Measurements from ENCODE around the gene LRP6. TPM values are rescaled to one million over a fixed set of nuclear protein-coding genes. Genes with fewer than 3 reads are reported as not detected.

LRP6 gene
- total RNA-seq, 2 experiments from 2014 or later, result 1.4 to 1.6 TPM

DNA sequence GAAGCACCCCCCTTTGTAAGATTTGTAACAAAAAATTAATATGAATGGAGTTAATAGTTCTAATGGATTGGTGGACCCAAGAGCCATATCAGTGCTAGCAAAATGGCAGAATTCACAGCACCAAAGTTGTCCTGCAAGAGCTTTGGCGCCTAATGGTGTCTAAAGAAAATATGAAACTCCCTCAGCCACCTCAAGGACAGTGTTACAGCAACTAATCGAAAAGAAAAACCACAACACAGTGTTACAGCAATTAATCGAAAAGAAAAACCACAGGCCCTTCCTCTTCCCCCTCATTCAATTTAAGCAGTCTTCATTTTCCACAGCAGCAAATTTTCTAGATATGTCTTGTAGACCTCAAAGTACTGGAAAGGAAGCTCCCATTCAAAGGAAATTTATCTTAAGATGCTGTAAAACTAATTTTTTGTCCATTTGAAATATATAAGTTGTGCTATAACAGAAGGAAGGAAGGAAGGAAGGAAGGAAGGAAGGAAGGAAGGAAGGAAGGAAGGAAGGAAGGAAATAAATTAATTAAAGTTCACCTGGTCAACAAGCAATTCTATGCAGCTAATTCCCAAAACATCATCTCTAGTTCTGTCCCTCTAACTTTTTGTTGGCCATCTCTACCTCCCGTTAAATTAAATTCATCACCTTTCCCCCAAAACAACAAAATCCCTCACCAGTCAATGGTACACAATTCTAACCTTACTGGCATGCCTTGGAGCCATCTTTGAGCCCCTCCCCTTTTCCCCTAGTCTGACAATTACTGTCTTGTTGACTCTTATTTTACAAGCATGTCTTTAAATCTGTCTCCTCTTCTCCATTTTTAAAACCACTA is 17.4 kb downstream of the LRP6 start:
- Mint-ChIP-seq H3K36me3 (ENCODE audit: low read depth) (no peaks in the 10 kb centered on the region), H3K9me3 (peaks cover 2% of the 10 kb centered on the region), H3K4me1 (peaks cover 14% of the 10 kb centered on the region), H3K27ac (no peak overlapping the region), H3K27me3 (no peaks in the 10 kb centered on the region), H3K4me3 (no peak overlapping the region)
- POLR2A ChIA-PET, result no interaction called here
- CTCF ChIA-PET, result no interaction called here
- DNase-seq, result no peak

DNA sequence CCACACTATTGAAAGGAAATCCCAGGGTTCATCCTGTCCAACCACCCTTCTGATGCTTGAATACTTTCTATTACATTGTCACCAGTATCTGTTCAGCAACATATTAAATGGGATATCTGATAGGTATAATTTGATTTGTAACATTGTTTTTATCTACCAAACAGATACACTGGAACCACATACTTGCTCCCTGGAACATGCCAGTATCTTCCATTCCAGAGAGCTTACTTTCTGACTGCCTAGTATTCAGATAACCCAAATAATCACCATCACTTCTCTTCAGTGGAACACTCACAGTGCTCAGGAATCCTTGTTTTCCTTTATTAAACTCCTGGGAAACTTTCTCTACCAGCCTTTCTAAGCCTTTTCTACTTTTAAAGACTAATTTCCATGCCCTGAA is 19.3 kb downstream of the LRP6 start:
- Mint-ChIP-seq H3K4me1 (peaks cover 14% of the 10 kb centered on the region), H3K27me3 (no peaks in the 10 kb centered on the region), H3K9me3 (peaks cover 2% of the 10 kb centered on the region), H3K36me3 (ENCODE audit: low read depth) (no peaks in the 10 kb centered on the region), H3K27ac (no peak overlapping the region), H3K4me3 (no peak overlapping the region)
- CTCF ChIA-PET, result no interaction called here
- no peak for DNase-seq
- POLR2A ChIA-PET, result no interaction called here

DNA sequence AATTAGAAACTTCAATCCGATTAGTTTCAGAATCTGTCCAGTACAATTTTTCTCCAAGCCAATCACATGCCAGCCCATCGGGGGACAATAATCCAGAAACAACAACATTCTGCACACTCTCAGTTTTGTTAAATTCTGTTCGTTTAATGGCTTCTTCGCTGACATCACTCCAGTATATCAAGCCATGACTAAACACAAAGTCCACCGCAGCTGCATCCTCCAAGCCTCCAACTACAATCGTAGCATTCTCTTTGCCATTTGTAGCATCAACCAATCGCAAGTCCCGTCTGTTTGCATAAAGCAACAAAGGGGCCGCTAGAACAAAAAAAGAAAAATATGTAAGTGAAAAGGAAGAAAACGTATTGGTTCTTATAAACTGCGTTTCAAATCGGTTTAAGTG is 22.5 kb downstream of the LRP6 start:
- no peak for DNase-seq
- no peak overlapping the region for H3K27ac Mint-ChIP-seq
- H3K4me1 Mint-ChIP-seq, result peaks cover 6% of the 10 kb centered on the region
- POLR2A ChIA-PET, result no interaction called here
- no peaks in the 10 kb centered on the region for H3K9me3 Mint-ChIP-seq
- CTCF ChIA-PET, result no interaction called here
- H3K27me3 Mint-ChIP-seq, result no peaks in the 10 kb centered on the region
- H3K4me3 Mint-ChIP-seq, result no peak overlapping the region
- no peaks in the 10 kb centered on the region for H3K36me3 Mint-ChIP-seq (ENCODE audit: low read depth)

DNA sequence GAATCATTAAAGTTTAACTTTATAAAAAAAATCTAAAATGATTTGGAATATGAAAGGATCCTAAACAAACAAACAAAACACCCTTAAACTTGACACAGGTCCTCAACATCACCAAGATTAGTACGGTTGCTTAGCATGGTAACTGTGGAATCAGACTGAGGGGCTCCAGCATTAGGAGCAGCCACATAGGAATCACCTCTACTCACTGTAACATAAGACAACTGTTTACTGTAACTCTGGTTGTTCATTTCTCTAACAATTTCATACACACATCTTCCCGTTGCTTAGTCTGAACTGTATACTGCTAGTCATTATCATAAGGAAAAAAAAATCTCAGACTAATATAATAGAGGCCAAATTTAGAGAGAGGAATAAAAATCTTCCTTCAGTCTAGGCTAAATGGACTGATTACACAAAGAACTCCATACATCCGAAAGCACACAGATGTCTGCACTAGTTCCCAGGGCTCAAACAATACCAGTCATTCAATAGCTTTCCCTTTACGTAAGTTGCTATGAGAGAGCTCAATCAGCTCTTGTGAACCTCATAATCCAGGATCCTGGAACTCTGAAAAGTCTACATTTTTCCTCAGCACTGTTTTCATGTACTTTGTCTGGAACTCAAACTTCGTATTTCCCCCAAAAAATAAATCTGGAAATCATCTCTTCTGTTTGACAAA is 26.0 kb downstream of the LRP6 start:
- Mint-ChIP-seq H3K4me1 (no peaks in the 10 kb centered on the region), H3K9me3 (no peaks in the 10 kb centered on the region), H3K4me3 (no peak overlapping the region), H3K36me3 (ENCODE audit: low read depth) (no peaks in the 10 kb centered on the region), H3K27me3 (peaks cover 14% of the 10 kb centered on the region), H3K27ac (no peak overlapping the region)
- ChIA-PET POLR2A (no interaction called here), CTCF (no interaction called here)
- DNase-seq, result no peak

DNA sequence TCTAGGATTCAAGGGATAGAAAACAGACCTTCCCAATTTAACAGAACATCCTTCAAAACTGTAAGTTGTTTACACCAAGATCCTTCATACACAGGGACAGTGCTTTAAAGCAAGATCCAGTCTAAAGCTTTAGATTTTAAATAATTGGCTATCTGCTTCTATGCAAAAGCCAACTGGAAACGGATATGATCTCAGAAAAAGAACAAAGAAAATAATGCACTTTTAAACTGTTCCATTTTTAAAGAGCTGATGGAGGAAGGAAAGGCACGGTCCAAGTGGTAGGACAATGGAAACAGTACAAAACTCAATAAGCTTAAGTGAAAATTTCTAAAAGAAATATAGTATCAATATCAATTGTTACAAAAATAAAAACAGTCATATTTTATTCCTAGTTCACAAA is 27.7 kb downstream of the LRP6 start:
- no peaks in the 10 kb centered on the region for H3K4me1 Mint-ChIP-seq
- POLR2A ChIA-PET, result no interaction called here
- CTCF ChIA-PET, result no interaction called here
- H3K36me3 Mint-ChIP-seq (ENCODE audit: low read depth), result no peaks in the 10 kb centered on the region
- no peak overlapping the region for H3K4me3 Mint-ChIP-seq
- H3K27me3 Mint-ChIP-seq, result peaks cover 14% of the 10 kb centered on the region
- H3K9me3 Mint-ChIP-seq, result no peaks in the 10 kb centered on the region
- no peak for DNase-seq
- no peak overlapping the region for H3K27ac Mint-ChIP-seq

DNA sequence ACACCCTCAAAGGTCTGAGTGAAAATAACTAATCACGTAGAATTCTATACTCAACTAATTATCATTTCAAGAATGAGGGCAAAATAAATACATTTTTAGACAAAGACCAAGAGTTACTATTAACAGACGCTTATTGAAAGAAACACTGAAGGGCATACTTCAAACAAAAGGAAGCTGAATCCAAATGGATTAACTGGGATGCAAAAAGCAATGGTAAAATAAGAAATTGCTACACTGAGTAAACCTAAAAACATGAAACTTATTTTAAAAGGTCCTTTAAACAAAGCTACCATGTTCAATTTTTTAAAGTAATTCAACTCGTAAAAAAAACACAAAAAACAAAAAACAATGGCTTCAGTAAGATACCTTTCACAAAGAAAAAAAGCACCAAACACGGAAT is 28.2 kb downstream of the LRP6 start:
- ChIA-PET CTCF (no interaction called here), POLR2A (no interaction called here)
- H3K27me3 Mint-ChIP-seq, result peaks cover 14% of the 10 kb centered on the region
- no peak overlapping the region for H3K4me3 Mint-ChIP-seq
- no peaks in the 10 kb centered on the region for H3K36me3 Mint-ChIP-seq (ENCODE audit: low read depth)
- no peak overlapping the region for H3K27ac Mint-ChIP-seq
- H3K9me3 Mint-ChIP-seq, result no peaks in the 10 kb centered on the region
- no peaks in the 10 kb centered on the region for H3K4me1 Mint-ChIP-seq
- no peak for DNase-seq

DNA sequence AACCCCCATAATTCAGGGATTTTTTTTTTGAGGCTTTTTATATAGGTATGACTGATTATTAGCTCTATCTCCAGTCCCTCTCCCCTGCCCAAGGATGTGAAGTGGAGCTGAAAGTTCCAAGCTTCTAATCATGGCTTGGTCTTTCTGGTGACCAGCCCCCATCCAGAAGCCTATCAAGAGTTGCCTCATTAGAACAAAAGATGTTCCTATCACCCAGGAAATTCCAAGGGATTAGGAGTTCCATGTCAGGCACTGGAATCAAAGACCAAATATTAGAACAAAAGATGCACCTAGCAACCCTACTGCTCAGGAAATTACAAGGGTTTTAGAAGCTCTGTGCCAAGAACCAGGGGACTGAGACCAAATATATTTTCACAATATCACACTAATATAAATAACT is 29.9 kb downstream of the LRP6 start:
- ChIA-PET CTCF (no interaction called here), POLR2A (no interaction called here)
- Mint-ChIP-seq H3K4me3 (no peak overlapping the region), H3K27ac (no peak overlapping the region), H3K36me3 (ENCODE audit: low read depth) (no peaks in the 10 kb centered on the region), H3K27me3 (peaks cover 14% of the 10 kb centered on the region), H3K9me3 (no peaks in the 10 kb centered on the region), H3K4me1 (no peaks in the 10 kb centered on the region)
- DNase-seq, result no peak

DNA sequence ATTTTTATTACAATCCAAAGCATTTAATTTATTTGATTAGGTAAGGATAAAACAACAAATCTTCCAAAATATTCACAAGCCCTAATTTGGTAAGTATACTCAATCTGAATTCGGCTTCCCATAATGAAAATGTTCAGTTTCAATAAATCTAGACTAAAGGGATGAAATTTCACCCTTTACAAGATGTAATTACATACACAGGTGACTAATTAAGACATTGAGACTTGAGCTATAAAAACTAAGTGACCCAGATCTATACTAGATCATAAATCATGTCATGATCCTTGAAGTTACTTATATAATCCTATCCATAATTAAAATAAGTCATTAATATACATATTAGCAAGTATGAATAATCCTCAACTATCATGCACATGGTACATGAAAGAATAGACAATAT is 36.6 kb downstream of the LRP6 start:
- Mint-ChIP-seq H3K4me3 (no peak overlapping the region), H3K27ac (no peak overlapping the region), H3K4me1 (no peaks in the 10 kb centered on the region), H3K36me3 (ENCODE audit: low read depth) (no peaks in the 10 kb centered on the region), H3K27me3 (peaks cover 3% of the 10 kb centered on the region), H3K9me3 (peaks cover 5% of the 10 kb centered on the region)
- DNase-seq, result no peak
- ChIA-PET POLR2A (no interaction called here), CTCF (no interaction called here)

DNA sequence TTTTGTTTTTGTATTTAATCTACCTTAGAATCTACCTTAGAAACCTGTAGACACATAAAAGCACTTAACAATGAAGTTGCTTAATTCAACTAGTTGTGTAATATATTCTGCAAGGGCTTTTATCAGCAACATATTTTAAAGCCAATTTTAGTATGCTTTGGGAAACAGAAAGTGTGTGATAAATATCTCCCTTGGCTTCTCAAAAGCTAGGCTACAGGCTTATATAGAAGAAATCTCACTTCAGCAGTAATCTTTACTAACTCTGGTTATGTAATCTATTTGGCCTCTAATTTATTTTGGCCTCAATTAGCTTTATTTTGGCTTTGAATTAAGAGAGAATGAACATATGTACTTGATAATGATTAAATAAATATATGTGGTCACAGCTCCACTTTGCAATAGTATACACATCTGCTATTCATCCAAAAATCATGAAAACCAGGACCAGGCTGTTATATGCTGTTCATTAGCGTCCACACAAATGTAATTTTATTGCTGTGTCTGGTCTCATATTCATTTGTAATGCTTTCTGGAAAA is 37.2 kb downstream of the LRP6 start:
- Mint-ChIP-seq H3K27ac (no peak overlapping the region), H3K4me1 (no peaks in the 10 kb centered on the region), H3K36me3 (ENCODE audit: low read depth) (no peaks in the 10 kb centered on the region), H3K9me3 (peaks cover 8% of the 10 kb centered on the region), H3K27me3 (peaks cover 7% of the 10 kb centered on the region), H3K4me3 (no peak overlapping the region)
- no peak for DNase-seq
- ChIA-PET CTCF (no interaction called here), POLR2A (no interaction called here)

DNA sequence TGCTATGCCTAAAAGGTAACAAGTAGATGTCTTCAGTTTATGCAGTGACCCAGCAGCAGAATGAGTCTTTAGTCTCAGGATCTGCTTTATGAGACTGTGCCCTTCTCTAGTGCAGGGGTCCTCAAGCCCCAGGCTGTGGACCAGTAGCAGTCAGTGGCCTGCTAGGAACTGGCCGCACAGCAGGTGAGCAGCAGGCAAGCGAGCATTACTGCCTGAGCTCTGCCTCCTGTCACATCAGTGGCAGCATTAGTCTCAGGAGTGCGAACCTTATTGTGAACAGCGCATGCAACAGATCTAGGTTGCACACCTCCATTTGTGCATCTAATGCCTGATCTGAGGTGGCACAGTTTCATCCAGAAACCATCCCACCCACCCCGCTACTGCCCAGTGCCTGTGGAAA is 38.4 kb downstream of the LRP6 start:
- peaks cover 2% of the 10 kb centered on the region for H3K4me1 Mint-ChIP-seq
- peaks cover 10% of the 10 kb centered on the region for H3K27me3 Mint-ChIP-seq
- H3K9me3 Mint-ChIP-seq, result peaks cover 8% of the 10 kb centered on the region
- no peaks in the 10 kb centered on the region for H3K36me3 Mint-ChIP-seq (ENCODE audit: low read depth)
- H3K4me3 Mint-ChIP-seq, result no peak overlapping the region
- CTCF ChIA-PET, result no interaction called here
- no peak overlapping the region for H3K27ac Mint-ChIP-seq
- no peak for DNase-seq
- POLR2A ChIA-PET, result no interaction called here

DNA sequence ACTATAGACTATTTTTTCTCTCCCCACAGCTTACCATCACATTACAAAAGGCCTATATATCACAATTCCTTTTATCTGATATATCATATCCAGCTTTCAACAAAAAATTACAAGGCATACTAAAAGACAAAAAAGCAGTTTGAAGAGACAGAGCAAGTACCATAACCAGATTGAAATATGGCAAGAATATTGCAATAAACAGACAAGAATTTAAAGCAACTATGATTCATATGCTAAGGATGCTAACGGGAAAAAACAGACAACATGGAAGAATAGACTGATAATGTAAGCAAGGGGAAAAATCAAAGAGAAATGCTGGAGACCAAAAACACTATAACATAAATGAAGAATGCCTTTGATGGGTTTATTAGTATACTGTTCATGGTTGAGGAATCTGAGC is 40.7 kb downstream of the LRP6 start:
- no peak overlapping the region for H3K27ac Mint-ChIP-seq
- H3K4me1 Mint-ChIP-seq, result peaks cover 2% of the 10 kb centered on the region
- POLR2A ChIA-PET, result no interaction called here
- CTCF ChIA-PET, result interaction anchor here (1.2 kb wide), 1 partner anchor 32 kb away, joined by 4 read pairs; no protein-coding TSS in a partner anchor
- no peak for DNase-seq
- peaks cover 13% of the 10 kb centered on the region for H3K27me3 Mint-ChIP-seq
- no peak overlapping the region for H3K4me3 Mint-ChIP-seq
- H3K36me3 Mint-ChIP-seq (ENCODE audit: low read depth), result no peaks in the 10 kb centered on the region
- peaks cover 8% of the 10 kb centered on the region for H3K9me3 Mint-ChIP-seq

DNA sequence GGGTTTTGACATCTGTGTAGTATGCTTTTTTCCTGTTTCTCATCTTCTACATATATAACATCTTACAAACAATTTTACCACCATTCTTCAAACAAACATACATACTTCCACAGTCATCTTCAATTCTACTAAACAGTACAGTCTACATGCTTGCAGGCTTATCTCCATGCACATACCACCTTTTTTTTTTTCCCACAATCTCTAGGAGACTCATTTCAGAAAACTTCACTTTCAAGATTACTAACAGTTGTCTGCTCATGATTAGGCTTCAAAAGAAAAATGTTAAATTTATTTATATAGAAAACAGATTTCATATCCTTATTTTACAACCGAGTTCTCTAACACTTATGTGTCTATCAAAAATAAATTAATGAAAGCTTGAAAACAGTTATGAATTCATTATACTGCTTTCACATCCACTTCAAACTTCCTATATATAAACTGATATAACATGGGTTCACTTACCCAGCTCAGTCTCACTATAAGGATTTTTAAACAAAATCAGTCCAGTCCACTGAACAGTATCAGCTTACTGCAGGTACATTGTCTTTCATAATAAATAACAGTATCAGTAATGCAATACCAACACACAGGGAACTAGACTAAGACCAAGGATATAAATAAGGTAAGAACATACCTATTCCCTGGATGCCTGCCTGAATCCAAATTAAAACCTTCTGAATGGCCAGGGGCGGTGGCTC is 42.5 kb downstream of the LRP6 start:
- H3K27me3 Mint-ChIP-seq, result peaks cover 23% of the 10 kb centered on the region
- H3K36me3 Mint-ChIP-seq (ENCODE audit: low read depth), result no peaks in the 10 kb centered on the region
- POLR2A ChIA-PET, result no interaction called here
- H3K9me3 Mint-ChIP-seq, result peaks cover 8% of the 10 kb centered on the region
- no peak overlapping the region for H3K4me3 Mint-ChIP-seq
- H3K27ac Mint-ChIP-seq, result no peak overlapping the region
- DNase-seq, result no peak
- H3K4me1 Mint-ChIP-seq, result peaks cover 2% of the 10 kb centered on the region
- CTCF ChIA-PET, result no interaction called here

DNA sequence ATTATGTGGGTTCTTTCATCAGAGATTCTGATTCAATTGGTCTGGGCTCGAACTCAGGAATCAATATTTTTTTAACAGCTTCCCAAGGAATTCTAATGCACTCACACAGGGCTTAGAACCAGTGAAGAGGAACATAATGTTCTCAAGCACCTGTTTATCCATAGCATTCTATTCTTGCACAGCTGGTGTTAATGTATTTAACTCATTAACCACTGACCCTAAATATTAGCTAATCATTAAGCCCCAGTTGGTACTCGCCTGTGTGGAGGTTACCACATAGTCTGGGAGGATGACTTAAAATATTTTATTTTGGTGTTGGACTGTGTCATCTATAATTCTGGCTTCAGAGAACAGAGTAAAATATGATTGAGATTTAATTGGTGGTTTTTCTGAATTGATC is 45.3 kb downstream of the LRP6 start:
- CTCF ChIA-PET, result interaction anchor here (1.1 kb wide), 1 partner anchor 39 kb away, joined by 3 read pairs; no protein-coding TSS in a partner anchor
- DNase-seq, result no peak
- Mint-ChIP-seq H3K4me1 (peaks cover 5% of the 10 kb centered on the region), H3K27ac (no peak overlapping the region), H3K36me3 (ENCODE audit: low read depth) (no peaks in the 10 kb centered on the region), H3K4me3 (no peak overlapping the region), H3K9me3 (peaks cover 8% of the 10 kb centered on the region), H3K27me3 (peaks cover 30% of the 10 kb centered on the region)
- POLR2A ChIA-PET, result no interaction called here

Measured in activated CD4-positive, alpha-beta T cell treated with anti-CD3 and anti-CD28 coated beads, Interleukin-2, amount 10 ng/mL, durations not matched to agents 7 days and 5 days (primary cell).